Activated CD4-positive, alpha-beta T cell treated with anti-CD3 and anti-CD28 coated beads for 36 hours (primary cell): Measurements from ENCODE around the gene CENPP. TPM values are rescaled to one million over a fixed set of nuclear protein-coding genes. Genes with fewer than 3 reads are reported as not detected.

Experiments used
- ATAC-seq: fragments of 200-7000 bp; cut with Tn5 transposase; one replicate; pipeline ENCODE4 v1.10.0; 2021; ENCODE audit warnings: mild to moderate bottlenecking, moderate library complexity
- CTCF ChIA-PET: fragments of 350-600 bp; sonication (Branson Sonifier 250); formaldehyde crosslinking; loops from one replicate; lab custom pipeline; 2021; ENCODE audit warnings: antibody characterized with exemption; lab: Charles Lee
- POLR2A ChIA-PET: fragments of 350-600 bp; sonication (Branson Sonifier 250); formaldehyde crosslinking; loops from one replicate; lab custom pipeline; 2021; ENCODE audit warnings: antibody characterized with exemption, inconsistent platforms; lab: Charles Lee
- DNase-seq: peaks from one replicate; pipeline ENCODE4 v3.0.0-alpha.2; 2020
- H3K27ac Mint-ChIP-seq: one replicate; pipeline ENCODE4 v1.8.0; 2021; ENCODE audit warnings: mixed read lengths
- H3K27me3 Mint-ChIP-seq: one replicate; pipeline ENCODE4 v1.8.0; 2021; ENCODE audit warnings: mixed read lengths
- H3K36me3 Mint-ChIP-seq: one replicate; pipeline ENCODE4 v1.8.0; 2021; ENCODE audit warnings: low read depth, mixed read lengths
- H3K4me1 Mint-ChIP-seq: one replicate; pipeline ENCODE4 v1.8.0; 2021; ENCODE audit warnings: mixed read lengths
- H3K4me3 Mint-ChIP-seq: one replicate; pipeline ENCODE4 v1.8.0; 2021; ENCODE audit warnings: mild to moderate bottlenecking, moderate library complexity, mixed read lengths
- H3K9me3 Mint-ChIP-seq: one replicate; pipeline ENCODE4 v1.8.0; 2021; ENCODE audit warnings: low read depth, mixed read lengths
- intact Hi-C, 2 experiments: fragments of 100-400 bp; cut with DNase I in 1 of 2; cut with micrococcal nuclease in 1 of 2; formaldehyde crosslinking; loops; one replicate each; pipeline versions ENCODE4 v1.14.2 to v1.15.1; 2022 to 2024; cut with DNase I, micrococcal nuclease
- total RNA-seq, 2 experiments: library from RNA; stranded (reverse); gene quantifications; one replicate each; pipeline ENCODE4 v1.2.3, GENCODE V29; 2021

The CENPP gene
- total RNA-seq, 2 experiments from 2014 or later, result 22.8 to 32.3 TPM

DNA sequence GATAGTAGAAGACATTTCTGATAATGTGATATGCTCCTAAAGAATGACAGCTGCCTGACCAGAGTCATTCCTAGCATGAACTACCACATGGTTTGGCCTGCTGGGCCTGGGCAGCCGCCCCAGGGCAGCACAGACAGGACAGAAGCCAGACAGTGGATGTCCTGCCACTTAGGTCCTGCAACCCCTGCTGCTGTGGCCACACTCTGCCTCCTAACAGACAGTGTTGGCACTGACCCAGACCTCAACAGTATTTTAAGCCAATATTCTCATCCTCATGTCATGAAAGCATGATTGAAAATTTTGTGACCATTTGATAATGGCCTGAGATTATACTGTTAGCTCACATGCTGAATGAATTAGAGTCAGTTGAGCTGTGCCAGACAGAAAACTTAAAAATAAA lies 15.8 kb downstream of the CENPP start:
- ChIA-PET CTCF (no interaction called here), POLR2A (no interaction called here)
- ATAC-seq, result no peak
- H3K4me3 Mint-ChIP-seq, result no peak overlapping the region
- peaks cover 40% of the 10 kb centered on the region for H3K36me3 Mint-ChIP-seq
- intact Hi-C loops, result no loop called here
- no peaks in the 10 kb centered on the region for H3K4me1 Mint-ChIP-seq
- H3K27me3 Mint-ChIP-seq, result no peaks in the 10 kb centered on the region
- H3K9me3 Mint-ChIP-seq, result peaks cover 3% of the 10 kb centered on the region
- DNase-seq, result no peak
- H3K27ac Mint-ChIP-seq, result no peak overlapping the region

- DNase-seq, result no peak
- ChIA-PET CTCF (interaction anchor here (0.5 to 1.3 kb wide), 4 partner anchors 24 to 302 kb away, joined by 3 to 5 read pairs (median 4); no protein-coding TSS in a partner anchor), POLR2A (no interaction called here)
- ATAC-seq, result no peak
- H3K27me3 Mint-ChIP-seq, result no peaks in the 10 kb centered on the region
- H3K27ac Mint-ChIP-seq, result no peak overlapping the region
- no peaks in the 10 kb centered on the region for H3K4me1 Mint-ChIP-seq
- no peak overlapping the region for H3K4me3 Mint-ChIP-seq
- peaks cover 3% of the 10 kb centered on the region for H3K9me3 Mint-ChIP-seq
- peaks cover 42% of the 10 kb centered on the region for H3K36me3 Mint-ChIP-seq
- intact Hi-C loops, result no loop called here
These were observed 17.2 kb downstream of the CENPP start for GRCh38 chr9:92342825-92343488.

DNA sequence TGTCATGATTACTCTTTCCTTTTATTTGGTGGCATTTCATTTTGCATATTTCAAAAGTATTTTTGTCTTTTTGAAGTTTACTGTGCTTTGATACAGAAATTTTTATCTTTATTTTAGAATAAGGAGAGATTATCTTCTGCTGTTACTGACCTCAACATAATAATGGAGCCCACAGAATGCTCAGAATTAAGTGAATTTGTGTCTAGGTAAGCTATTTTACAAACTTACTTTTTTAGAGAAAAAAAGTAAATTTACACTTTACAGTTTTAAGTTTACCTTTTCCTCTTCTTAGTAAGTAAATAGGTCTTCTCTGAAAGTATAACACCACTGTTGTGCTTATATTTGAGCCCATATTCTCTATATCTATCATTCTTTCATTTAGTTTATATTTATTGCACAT lies 19.8 kb downstream of the CENPP start:
- no peaks in the 10 kb centered on the region for H3K27me3 Mint-ChIP-seq
- H3K9me3 Mint-ChIP-seq, result peaks cover 3% of the 10 kb centered on the region
- peaks cover under 1% of the 10 kb centered on the region for H3K4me1 Mint-ChIP-seq
- ATAC-seq (no peak), DNase-seq (no peak)
- ChIA-PET POLR2A (no interaction called here), CTCF (no interaction called here)
- H3K4me3 Mint-ChIP-seq, result no peak overlapping the region
- H3K36me3 Mint-ChIP-seq, result peaks cover 33% of the 10 kb centered on the region
- H3K27ac Mint-ChIP-seq, result no peak overlapping the region
- intact Hi-C loops, result no loop called here

DNA sequence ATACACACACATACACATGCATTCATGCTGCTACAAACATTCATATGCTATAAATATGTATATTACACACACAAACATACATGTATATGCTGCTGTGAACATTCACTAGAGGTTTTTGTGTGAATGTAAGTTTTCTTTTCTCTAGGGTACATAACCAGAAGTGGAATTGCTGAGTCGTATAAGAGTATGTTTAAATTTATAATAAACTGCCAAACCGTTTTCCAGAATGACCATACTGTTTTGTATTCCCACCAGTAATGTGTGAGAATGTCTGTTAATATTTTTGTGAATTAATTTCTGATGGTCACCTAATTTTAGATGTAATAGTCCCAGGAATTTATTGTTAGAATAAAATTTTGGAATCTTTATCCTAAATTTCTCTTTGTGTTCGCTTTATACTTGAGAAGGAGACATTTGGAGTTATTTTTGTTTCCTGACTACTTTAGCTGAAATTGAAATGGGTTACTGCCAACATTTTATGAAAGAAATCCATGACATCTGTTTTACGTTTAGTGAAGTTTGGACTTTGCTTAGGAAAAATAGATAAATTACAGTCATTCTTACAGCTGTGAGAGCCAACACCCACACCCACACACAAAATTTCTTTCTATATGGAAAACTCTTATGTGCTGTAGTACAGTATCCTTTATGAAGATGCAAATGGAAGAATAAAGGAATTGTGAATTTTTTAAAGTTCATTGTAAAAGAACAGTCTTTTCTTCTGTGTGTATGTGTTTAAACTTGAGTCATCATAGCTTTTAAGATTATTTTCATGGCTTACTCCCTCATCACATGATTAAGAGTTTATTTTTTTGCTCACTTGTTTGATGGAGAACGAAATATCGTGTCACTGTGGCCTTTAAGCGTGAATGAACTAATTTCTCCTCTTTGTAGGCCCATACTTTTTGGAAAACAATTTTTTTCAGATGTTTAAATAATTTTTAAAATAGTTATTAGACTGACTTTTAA lies 24.3 kb downstream of the CENPP start:
- no peak for ATAC-seq
- intact Hi-C loops, result no loop called here
- H3K4me3 Mint-ChIP-seq, result no peak overlapping the region
- peaks cover 5% of the 10 kb centered on the region for H3K9me3 Mint-ChIP-seq
- DNase-seq, result no peak
- CTCF ChIA-PET, result no interaction called here
- no peak overlapping the region for H3K27ac Mint-ChIP-seq
- POLR2A ChIA-PET, result no interaction called here
- H3K27me3 Mint-ChIP-seq, result no peaks in the 10 kb centered on the region
- peaks cover 4% of the 10 kb centered on the region for H3K4me1 Mint-ChIP-seq
- peaks cover 42% of the 10 kb centered on the region for H3K36me3 Mint-ChIP-seq

GRCh38 chr9:92350740-92351133 lies 25.0 kb downstream of the CENPP start:
- peaks cover 46% of the 10 kb centered on the region for H3K36me3 Mint-ChIP-seq
- ATAC-seq, result no peak
- peaks cover 6% of the 10 kb centered on the region for H3K9me3 Mint-ChIP-seq
- no peak overlapping the region for H3K27ac Mint-ChIP-seq
- peaks cover 4% of the 10 kb centered on the region for H3K4me1 Mint-ChIP-seq
- ChIA-PET CTCF (no interaction called here), POLR2A (no interaction called here)
- no peaks in the 10 kb centered on the region for H3K27me3 Mint-ChIP-seq
- no peak overlapping the region for H3K4me3 Mint-ChIP-seq
- no peak for DNase-seq
- intact Hi-C loops, result no loop called here

- Mint-ChIP-seq H3K9me3 (peaks cover 17% of the 10 kb centered on the region), H3K27me3 (no peaks in the 10 kb centered on the region), H3K27ac (no peak overlapping the region), H3K4me3 (no peak overlapping the region), H3K4me1 (peaks cover 4% of the 10 kb centered on the region), H3K36me3 (peaks cover 54% of the 10 kb centered on the region)
- no peak for ATAC-seq
- DNase-seq, result no peak
- ChIA-PET CTCF (no interaction called here), POLR2A (no interaction called here)
- intact Hi-C loops, result no loop called here
These were observed 27.3 kb downstream of the CENPP start for GRCh38 chr9:92353051-92353450.

GRCh38 chr9:92359394-92359995 lies 33.7 kb downstream of the CENPP start:
- Mint-ChIP-seq H3K36me3 (peaks cover 33% of the 10 kb centered on the region), H3K4me3 (no peak overlapping the region), H3K27ac (no peak overlapping the region), H3K27me3 (no peaks in the 10 kb centered on the region), H3K9me3 (peaks cover 19% of the 10 kb centered on the region), H3K4me1 (no peaks in the 10 kb centered on the region)
- ATAC-seq (no peak), DNase-seq (no peak)
- CTCF ChIA-PET, result interaction anchor here (0.7 to 0.8 kb wide), 2 partner anchors 8 to 1726 kb away, joined by 3 to 4 read pairs; no protein-coding TSS in a partner anchor
- intact Hi-C loops, result no loop called here
- POLR2A ChIA-PET, result interaction anchor here (0.6 kb wide), 1 partner anchor 430 kb away, joined by 4 read pairs; no protein-coding TSS in a partner anchor

DNA sequence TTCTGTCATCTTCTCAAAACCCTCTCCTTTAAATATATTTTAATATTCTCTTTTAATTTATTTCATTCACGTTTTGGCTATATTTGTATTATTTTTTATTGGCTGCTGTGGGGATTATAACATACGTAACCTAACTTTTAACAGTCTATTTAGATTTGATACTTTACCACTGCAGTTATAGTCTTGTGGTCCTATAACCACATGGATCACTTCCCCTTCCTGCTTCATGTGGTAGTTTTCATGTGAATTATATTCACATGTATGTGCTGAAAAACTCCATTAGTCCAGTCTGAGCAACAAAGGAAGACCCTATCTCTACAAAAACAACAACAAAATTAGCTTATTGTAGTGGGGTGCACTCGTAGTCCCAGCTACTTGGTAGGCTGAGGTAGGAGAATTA lies 34.3 kb downstream of the CENPP start:
- H3K4me1 Mint-ChIP-seq, result no peaks in the 10 kb centered on the region
- CTCF ChIA-PET, result interaction anchor here (0.8 kb wide), 1 partner anchor 8 kb away, joined by 4 read pairs; no protein-coding TSS in a partner anchor
- intact Hi-C loops, result no loop called here
- ATAC-seq, result no peak
- no peak overlapping the region for H3K4me3 Mint-ChIP-seq
- no peak for DNase-seq
- H3K27me3 Mint-ChIP-seq, result no peaks in the 10 kb centered on the region
- no peak overlapping the region for H3K27ac Mint-ChIP-seq
- POLR2A ChIA-PET, result no interaction called here
- peaks cover 14% of the 10 kb centered on the region for H3K9me3 Mint-ChIP-seq
- peaks cover 29% of the 10 kb centered on the region for H3K36me3 Mint-ChIP-seq

GRCh38 chr9:92369075-92369474 lies 43.3 kb downstream of the CENPP start:
- ChIA-PET CTCF (interaction anchor here (0.8 to 1.0 kb wide), 2 partner anchors 11 to 206 kb away, joined by 3 read pairs; no protein-coding TSS in a partner anchor), POLR2A (no interaction called here)
- Mint-ChIP-seq H3K36me3 (peaks cover 29% of the 10 kb centered on the region), H3K4me1 (no peaks in the 10 kb centered on the region), H3K9me3 (peaks cover 13% of the 10 kb centered on the region), H3K4me3 (no peak overlapping the region), H3K27ac (no peak overlapping the region), H3K27me3 (no peaks in the 10 kb centered on the region)
- intact Hi-C loops, result no loop called here
- DNase-seq, result no peak
- ATAC-seq, result no peak

DNA sequence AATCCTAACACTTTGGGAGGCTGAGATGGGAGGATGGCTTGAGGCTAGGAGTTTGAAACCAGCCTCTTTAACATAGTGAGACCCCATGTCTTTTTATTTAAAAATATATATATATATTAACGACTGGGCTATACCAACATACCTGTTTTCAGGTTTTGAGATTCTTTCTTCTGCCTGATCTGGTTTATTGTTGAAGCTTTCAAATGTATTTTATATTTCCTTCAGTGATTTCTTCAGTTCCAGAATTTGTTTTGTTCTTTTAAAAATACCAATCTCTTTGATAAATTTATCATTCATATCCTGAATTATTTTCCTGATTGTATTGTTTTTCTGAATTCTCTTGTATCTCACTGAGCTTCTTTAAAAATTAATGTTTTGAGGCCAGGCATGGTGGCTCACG lies 47.4 kb downstream of the CENPP start:
- intact Hi-C loops, result no loop called here
- Mint-ChIP-seq H3K4me1 (peaks cover 4% of the 10 kb centered on the region), H3K27me3 (no peaks in the 10 kb centered on the region), H3K4me3 (no peak overlapping the region), H3K27ac (no peak overlapping the region), H3K9me3 (peaks cover 20% of the 10 kb centered on the region), H3K36me3 (peaks cover 39% of the 10 kb centered on the region)
- ChIA-PET POLR2A (no interaction called here), CTCF (no interaction called here)
- ATAC-seq (no peak), DNase-seq (no peak)

DNA sequence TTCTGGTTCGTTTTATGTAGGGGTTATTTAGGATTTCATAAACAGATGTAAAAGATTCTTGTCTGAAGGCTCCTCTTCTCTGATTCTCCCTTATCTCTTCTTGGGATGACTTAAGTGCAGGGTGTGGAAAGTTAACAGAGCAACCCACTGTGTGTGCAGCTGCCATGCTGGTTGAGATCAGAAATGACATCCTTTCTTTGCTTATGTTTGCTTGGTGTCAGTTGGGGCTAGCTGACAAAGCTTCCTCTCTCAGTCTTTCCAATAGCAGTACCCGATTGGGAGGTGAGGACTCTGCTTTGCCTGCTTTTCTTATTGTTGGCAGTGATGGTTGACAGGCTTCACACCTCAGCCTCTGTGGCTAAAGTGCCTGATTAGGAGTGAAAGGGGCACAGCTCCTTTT lies 52.1 kb downstream of the CENPP start:
- Mint-ChIP-seq H3K9me3 (peaks cover 10% of the 10 kb centered on the region), H3K4me1 (peaks cover 17% of the 10 kb centered on the region), H3K27me3 (no peaks in the 10 kb centered on the region), H3K27ac (no peak overlapping the region), H3K36me3 (peaks cover 22% of the 10 kb centered on the region), H3K4me3 (no peak overlapping the region)
- ChIA-PET CTCF (no interaction called here), POLR2A (interaction anchor here (0.7 kb wide), 2 partner anchors 238 to 292 kb away, joined by 3 read pairs; no protein-coding TSS in a partner anchor)
- DNase-seq (no peak), ATAC-seq (no peak)
- intact Hi-C loops, result no loop called here
